ENCODE data around the gene VAV2.

DNA sequence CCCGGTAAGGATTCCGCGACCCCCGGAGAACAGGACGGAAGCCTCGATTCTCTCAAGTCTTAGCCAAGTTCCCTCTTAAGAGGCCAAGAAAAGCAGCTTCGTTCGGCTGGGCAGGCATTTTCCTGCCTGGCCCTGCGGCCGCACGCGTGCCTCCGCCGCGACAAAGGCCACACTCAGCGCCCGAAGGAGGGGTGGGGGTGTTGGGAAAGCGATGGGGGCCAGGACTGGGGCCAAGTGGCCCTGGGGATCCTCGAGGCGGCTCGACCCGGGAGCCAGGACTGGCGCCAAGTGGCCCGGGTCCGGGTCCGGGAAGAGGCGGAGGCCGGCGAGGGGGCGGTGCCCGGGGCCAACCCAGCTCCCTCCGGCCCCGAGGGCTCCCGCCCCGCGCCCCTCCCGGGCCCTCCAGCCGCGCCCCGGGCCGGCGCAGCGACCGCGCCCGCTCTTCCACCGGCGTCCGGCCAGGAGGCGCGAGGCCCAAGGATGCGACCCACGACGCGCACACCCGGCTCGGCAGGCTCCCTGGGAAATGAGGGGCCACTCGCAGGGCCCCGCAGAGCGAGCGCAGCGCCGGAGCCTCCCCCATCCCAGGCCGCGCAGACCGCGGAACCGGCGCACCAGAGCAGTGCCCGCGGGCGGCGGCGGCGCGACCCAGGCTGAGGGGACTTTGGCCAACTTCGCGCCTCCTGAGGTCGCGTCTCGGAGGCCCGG lies 756 bp downstream of the VAV2 start:
- TF ChIP-seq, protein P1, sequence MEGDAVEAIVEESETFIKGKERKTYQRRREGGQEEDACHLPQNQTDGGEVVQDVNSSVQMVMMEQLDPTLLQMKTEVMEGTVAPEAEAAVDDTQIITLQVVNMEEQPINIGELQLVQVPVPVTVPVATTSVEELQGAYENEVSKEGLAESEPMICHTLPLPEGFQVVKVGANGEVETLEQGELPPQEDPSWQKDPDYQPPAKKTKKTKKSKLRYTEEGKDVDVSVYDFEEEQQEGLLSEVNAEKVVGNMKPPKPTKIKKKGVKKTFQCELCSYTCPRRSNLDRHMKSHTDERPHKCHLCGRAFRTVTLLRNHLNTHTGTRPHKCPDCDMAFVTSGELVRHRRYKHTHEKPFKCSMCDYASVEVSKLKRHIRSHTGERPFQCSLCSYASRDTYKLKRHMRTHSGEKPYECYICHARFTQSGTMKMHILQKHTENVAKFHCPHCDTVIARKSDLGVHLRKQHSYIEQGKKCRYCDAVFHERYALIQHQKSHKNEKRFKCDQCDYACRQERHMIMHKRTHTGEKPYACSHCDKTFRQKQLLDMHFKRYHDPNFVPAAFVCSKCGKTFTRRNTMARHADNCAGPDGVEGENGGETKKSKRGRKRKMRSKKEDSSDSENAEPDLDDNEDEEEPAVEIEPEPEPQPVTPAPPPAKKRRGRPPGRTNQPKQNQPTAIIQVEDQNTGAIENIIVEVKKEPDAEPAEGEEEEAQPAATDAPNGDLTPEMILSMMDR (conservative IDR thresholded peaks at IDR 0.05; ENCODE audit: low read depth in 2 of 2), result no peak
- TF ChIP-seq EZH2 (IDR thresholded peaks at IDR 0.05; ENCODE audit: low read depth, unreplicated experiment), result no peak

Data from GM23338 (cell line).